Activated CD4-positive, alpha-beta T cell treated with anti-CD3 and anti-CD28 coated beads, Interleukin-2, amount 50 U/mL, for 16 hours (primary cell): ENCODE data around the gene MAP3K21.

Source experiments
- DNase-seq: peaks from one replicate; pipeline ENCODE4 v3.0.0-alpha.2; 2020

The MAP3K21 gene

GRCh38 chr1:233390842-233391737, 63.6 kb downstream of the MAP3K21 start:
- no peak for DNase-seq

- no peak for DNase-seq
Measured at GRCh38 chr1:233393084-233393840, 65.7 kb downstream of the MAP3K21 start.

DNA sequence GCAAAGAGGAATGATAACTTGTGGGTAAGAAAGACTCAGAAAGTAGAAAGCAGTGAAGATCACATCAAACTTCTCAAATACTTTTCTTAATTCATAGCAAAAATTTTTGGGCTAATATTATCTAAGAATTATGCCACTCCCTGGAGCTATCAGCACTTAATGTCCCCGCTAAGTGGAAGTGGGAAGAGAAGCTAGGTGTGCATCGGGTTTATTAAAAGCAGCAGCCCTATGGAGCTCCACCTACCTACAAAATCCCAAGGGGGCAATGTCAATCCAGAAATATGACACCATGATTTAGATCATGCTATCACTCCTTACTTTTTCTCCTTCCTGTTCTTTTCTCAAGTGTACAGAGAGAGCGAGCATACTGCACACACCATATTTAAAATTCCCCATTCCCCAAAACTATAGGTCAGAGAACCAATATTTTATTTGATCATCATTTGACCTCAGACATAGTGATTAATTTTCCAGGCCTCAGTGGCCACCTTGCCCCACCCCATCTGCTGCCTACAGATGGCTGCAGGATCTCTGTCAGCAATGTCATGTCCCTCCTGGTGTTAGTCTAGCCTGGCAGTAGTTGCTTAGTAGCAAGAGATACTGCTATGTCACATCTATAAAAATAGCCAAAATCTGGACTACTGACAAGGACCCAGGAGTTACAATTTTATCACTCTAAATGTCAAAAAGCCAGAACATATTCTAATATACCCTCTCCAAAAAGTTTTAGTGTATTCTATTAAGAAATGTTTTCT, 66.6 kb downstream of the MAP3K21 start:
- DNase-seq: no peak

DNA sequence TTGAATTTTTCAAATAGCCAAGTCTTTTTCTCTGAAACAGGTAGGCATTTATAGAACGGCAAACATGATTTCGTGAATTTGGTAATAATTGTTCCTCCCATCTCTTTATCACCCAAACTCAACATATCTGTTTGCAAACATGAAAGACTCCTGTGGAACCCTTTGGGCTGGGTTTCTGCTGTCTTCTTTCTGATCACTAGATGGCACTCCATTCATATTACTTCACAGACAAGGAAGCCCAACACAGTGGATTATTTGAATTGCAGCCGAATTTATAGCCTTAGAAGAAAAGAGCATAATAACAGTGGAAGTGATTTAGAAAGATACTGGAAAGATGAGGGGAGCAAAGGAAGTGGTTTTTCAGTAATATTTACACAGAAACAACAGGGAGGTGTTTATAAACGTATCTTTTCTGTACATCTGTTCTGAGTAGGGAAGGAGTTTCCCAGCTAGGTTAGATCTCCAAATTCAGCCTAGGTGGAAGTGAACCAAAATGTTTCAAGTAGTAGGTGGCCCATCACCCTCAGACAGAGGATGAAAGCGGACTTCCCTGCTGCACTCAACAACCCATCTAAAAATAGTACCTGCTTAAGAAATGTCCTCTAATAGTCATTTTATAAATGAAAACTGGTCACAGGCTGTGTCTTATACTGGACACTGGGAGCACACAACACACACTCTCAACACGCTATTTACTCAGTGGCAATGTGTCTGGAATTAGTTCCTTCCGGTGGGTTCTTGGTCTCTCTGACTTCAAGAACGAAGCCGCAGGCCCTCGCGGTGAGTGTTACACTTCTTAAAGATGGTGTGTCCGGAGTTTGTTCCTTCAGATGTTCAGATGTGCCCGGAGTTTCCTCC, 67.6 kb downstream of the MAP3K21 start:
- DNase-seq: peak; percentile 67

GRCh38 chr1:233395863-233396646, 68.5 kb downstream of the MAP3K21 start:
- no peak for DNase-seq

DNA sequence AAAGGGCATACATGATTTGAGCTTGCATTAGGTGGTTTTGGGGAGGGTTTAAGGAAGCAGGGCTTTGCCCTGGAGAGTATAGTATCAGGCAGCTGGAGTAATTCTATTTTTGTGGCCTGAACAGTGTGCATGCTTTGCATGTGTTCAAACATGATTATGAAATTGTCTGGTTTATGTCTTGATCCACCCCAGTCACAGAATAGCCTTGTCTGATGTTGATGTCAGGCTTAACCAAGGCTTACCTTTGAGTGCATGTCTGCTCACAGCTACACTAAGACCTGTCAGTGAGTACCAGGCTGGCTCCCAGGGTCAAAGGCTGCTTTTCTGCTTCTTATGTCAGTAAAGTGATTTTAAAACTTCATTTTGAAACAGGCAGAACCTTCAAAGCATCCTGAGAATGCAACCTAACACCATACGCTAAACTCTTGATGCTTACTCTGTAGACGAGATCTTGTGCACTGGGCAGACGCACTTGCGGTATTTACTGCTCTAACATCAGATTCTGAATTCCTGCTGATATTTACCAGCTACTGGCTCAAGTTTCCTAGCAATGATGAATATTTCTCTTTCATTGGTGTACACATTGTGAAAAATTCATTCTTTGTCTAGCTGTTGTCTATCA, 78.9 kb downstream of the MAP3K21 start:
- DNase-seq: no peak

- DNase-seq: peak; percentile 70
Measured at GRCh38 chr1:233406994-233407631, 79.6 kb downstream of the MAP3K21 start.

GRCh38 chr1:233409540-233409939, 82.0 kb downstream of the MAP3K21 start:
- DNase-seq: no peak

GRCh38 chr1:233410906-233411305, 83.4 kb downstream of the MAP3K21 start:
- no peak for DNase-seq

DNA sequence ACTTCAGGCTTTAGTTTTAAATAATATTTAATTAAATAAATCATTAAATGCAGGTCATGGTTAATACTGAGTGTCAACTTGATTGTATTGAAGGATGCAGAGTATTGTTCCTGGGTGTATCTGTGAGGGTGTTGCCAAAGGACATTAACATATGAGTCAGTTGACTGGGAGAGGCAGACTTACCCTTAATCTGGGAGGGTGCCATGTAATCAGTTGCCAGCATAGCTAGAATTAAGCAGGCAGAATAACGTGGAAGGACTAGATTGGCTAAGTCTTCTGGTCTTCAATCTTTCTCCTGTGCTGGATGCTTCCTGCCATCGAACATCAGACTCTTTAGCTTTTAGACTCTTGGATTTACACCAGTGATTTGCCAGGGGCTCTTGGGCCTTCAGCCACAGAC, 85.3 kb downstream of the MAP3K21 start:
- no peak for DNase-seq

- DNase-seq: no peak
Measured at GRCh38 chr1:233421293-233421692, 93.8 kb downstream of the MAP3K21 start.

GRCh38 chr1:233424779-233425178, 97.3 kb downstream of the MAP3K21 start:
- DNase-seq: no peak

GRCh38 chr1:233427907-233428306, 100.4 kb downstream of the MAP3K21 start:
- DNase-seq: no peak

DNA sequence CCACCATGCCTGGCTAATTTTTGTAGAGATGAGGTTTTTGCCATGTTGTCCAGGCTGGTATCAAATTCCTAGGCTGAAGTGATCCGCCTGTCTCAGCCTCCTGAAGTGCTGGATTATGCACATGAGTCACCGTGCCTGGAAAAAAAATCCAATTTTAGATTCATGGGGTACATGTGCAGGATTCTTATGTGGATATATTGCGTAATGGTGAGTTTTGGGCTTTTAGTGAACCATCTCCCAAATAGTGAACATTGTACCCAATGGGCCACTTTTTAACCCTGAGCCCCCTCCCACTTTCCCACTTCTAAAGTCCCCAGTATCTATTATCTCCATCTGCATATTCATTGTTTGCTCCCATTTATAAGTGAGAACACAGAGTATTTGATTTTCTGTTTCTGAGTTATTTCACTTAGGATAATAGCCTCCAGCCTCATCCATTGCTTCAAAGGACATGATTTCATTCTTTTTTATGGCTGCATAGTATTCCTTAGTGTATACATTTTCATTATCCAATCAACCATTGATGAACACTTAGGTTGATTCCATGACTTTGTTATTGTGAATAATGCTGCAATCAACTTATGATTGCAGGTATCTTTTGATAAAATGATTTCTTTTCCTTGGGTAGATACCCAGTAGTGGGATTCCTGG, 104.4 kb downstream of the MAP3K21 start:
- DNase-seq: no peak

GRCh38 chr1:233432916-233433315, 105.4 kb downstream of the MAP3K21 start:
- no peak for DNase-seq

GRCh38 chr1:233433436-233434210, 106.1 kb downstream of the MAP3K21 start:
- no peak for DNase-seq
